H1 (cell line): Measurements from ENCODE around the gene IFIT2. TPM values are rescaled to one million over a fixed set of nuclear protein-coding genes. Genes with fewer than 3 reads are reported as not detected.

Experiments used
- CTCF ChIA-PET: fragments of 300-600 bp; sonication (Branson Sonifier 250); formaldehyde crosslinking; loops from one replicate; lab custom pipeline; 2021; ENCODE audit not compliant: partially characterized antibody; lab: Charles Lee
- POLR2A ChIA-PET: fragments of 300-600 bp; sonication (Branson Sonifier 250); formaldehyde crosslinking; loops from one replicate; lab custom pipeline; 2021; ENCODE audit warnings: inconsistent platforms; ENCODE audit not compliant: partially characterized antibody; lab: Charles Lee
- DNase-seq, 2 experiments: peaks; one replicate each; pipeline versions ENCODE4 v3.0.0 to v3.0.0-alpha.2; 2010 to 2022; ENCODE audit warnings: low spot score in 2 of 2, low read depth in 1 of 2, mixed read lengths in 1 of 2
- FAIRE-seq: peaks from 2 replicates; lab custom pipeline; 2011; peaks lifted over from hg19 to GRCh38; lab: Jason Lieb, UNC
- H2AFZ ChIP-seq: 2 replicates; pipeline ENCODE4 v1.8.1; 2012; ENCODE audit warnings: low read length, inconsistent platforms
- H2AK5ac ChIP-seq: 2 replicates; pipeline ENCODE4 v1.6.1; 2013; ENCODE audit warnings: low read depth, low read length
- H2BK120ac ChIP-seq: replicated peaks from 2 replicates; pipeline ENCODE3; 2013; ENCODE audit warnings: low read depth, low read length, inconsistent platforms
- H2BK12ac ChIP-seq: 2 replicates; pipeline ENCODE4 v1.6.1; 2013; ENCODE audit warnings: low read depth, low read length
- H2BK15ac ChIP-seq: 2 replicates; pipeline ENCODE4 v1.6.1; 2013; ENCODE audit warnings: low read length
- H2BK20ac ChIP-seq: 2 replicates; pipeline ENCODE4 v1.6.1; 2013; ENCODE audit warnings: low read length
- H2BK5ac ChIP-seq: 2 replicates; pipeline ENCODE4 v1.6.1; 2013; ENCODE audit warnings: low read depth, low read length
- H3K14ac ChIP-seq: 2 replicates; pipeline ENCODE4 v1.6.1; 2013; ENCODE audit warnings: inconsistent platforms; ENCODE audit not compliant: insufficient read length
- H3K18ac ChIP-seq: 2 replicates; pipeline ENCODE4 v1.6.1; 2013; ENCODE audit warnings: low read length; ENCODE audit errors: extremely low read depth
- H3K23ac ChIP-seq: 2 replicates; pipeline ENCODE4 v1.6.1; 2013; ENCODE audit warnings: inconsistent platforms; ENCODE audit not compliant: insufficient read length
- H3K23me2 ChIP-seq: 2 replicates; pipeline ENCODE4 v1.6.1; 2013; ENCODE audit warnings: low read depth, low read length
- H3K27ac ChIP-seq: 2 replicates; pipeline ENCODE4 v1.6.1; 2011; ENCODE audit warnings: low read depth, low read length, inconsistent platforms
- H3K27me3 ChIP-seq, 4 experiments: replicated peaks in 1 of 4; 1 replicate in 1 of 4; 2 replicates in 3 of 4; pipeline versions ENCODE4 v1.6.1 to v1.8.1; 2011 to 2013; ENCODE audit warnings: low read length in 3 of 4, mild to moderate bottlenecking in 3 of 4, inconsistent platforms in 2 of 4, mixed read lengths in 2 of 4, moderate library complexity in 1 of 4; ENCODE audit not compliant: control insufficient read depth in 3 of 4, insufficient read depth in 3 of 4; ENCODE audit errors: extremely low read depth in 1 of 4
- H3K36me3 ChIP-seq, 4 experiments: 2 replicates each; pipeline versions ENCODE4 v1.6.1 to v1.8.1; 2011 to 2013; ENCODE audit warnings: mild to moderate bottlenecking in 4 of 4, low read length in 3 of 4, moderate library complexity in 2 of 4, control low read depth in 1 of 4, inconsistent platforms in 1 of 4; ENCODE audit not compliant: insufficient read depth in 4 of 4, control insufficient read depth in 2 of 4
- H3K4ac ChIP-seq: replicated peaks from 2 replicates; pipeline ENCODE3; 2013; ENCODE audit warnings: low read length, low read depth, mixed read lengths, inconsistent platforms; ENCODE audit not compliant: insufficient read length
- H3K4me1 ChIP-seq, 4 experiments: replicated peaks in 1 of 4; 1 replicate in 1 of 4; 2 replicates in 3 of 4; pipeline versions ENCODE4 v1.6.1 to v1.8.1; 2011 to 2013; ENCODE audit warnings: low read length in 3 of 4, inconsistent platforms in 2 of 4, mixed read lengths in 1 of 4; ENCODE audit not compliant: insufficient read depth in 4 of 4, control insufficient read depth in 3 of 4
- H3K4me2 ChIP-seq, 2 experiments: 2 replicates each; pipeline versions ENCODE4 v1.6.1 to v1.8.1; 2011 to 2013; ENCODE audit warnings: low read depth in 2 of 2, low read length in 2 of 2, control low read depth in 1 of 2, inconsistent platforms in 1 of 2, mild to moderate bottlenecking in 1 of 2; ENCODE audit not compliant: insufficient read depth in 1 of 2
- H3K4me3 ChIP-seq, 4 experiments: fragments of 200-600, 300-600 bp in 1 of 4; sonication (generic), shearing (Covaris generic), sonication (Bioruptor Twin) in 1 of 4; 2 replicates each; pipeline versions ENCODE4 v1.5.1 to v1.8.1; 2011 to 2016; ENCODE audit warnings: low read length in 4 of 4, low read depth in 3 of 4, control low read depth in 2 of 4, inconsistent platforms in 2 of 4, mild to moderate bottlenecking in 2 of 4, mixed read lengths in 1 of 4, moderate library complexity in 1 of 4; ENCODE audit not compliant: insufficient read depth in 2 of 4; ENCODE audit errors: extremely low read depth in 1 of 4
- H3K56ac ChIP-seq: replicated peaks from 2 replicates; pipeline ENCODE3; 2013; ENCODE audit warnings: low read depth, mild to moderate bottlenecking, mixed read lengths, low read length, inconsistent platforms; ENCODE audit not compliant: insufficient read length
- H3K79me1 ChIP-seq: 2 replicates; pipeline ENCODE4 v1.6.1; 2013; ENCODE audit warnings: low read depth, low read length, control low read depth
- H3K79me2 ChIP-seq, 2 experiments: 2 replicates each; pipeline versions ENCODE4 v1.6.1 to v1.8.1; 2012 to 2013; ENCODE audit warnings: low read length in 2 of 2, mild to moderate bottlenecking in 2 of 2, inconsistent platforms in 1 of 2; ENCODE audit not compliant: insufficient read depth in 2 of 2, control insufficient read depth in 1 of 2
- H3K9ac ChIP-seq, 4 experiments: replicated peaks in 1 of 4; 1 replicate in 1 of 4; 2 replicates in 3 of 4; pipeline versions ENCODE4 v1.6.1 to v1.8.1; 2011 to 2013; ENCODE audit warnings: low read depth in 3 of 4, low read length in 3 of 4, control low read depth in 2 of 4, mild to moderate bottlenecking in 2 of 4, moderate library complexity in 2 of 4, inconsistent platforms in 1 of 4; ENCODE audit errors: extremely low read depth in 1 of 4
- H3K9me3 ChIP-seq, 2 experiments: 2 replicates each; pipeline versions ENCODE4 v1.6.1 to v1.8.1; 2012 to 2013; ENCODE audit warnings: mild to moderate bottlenecking in 2 of 2, moderate library complexity in 2 of 2, control low read depth in 1 of 2, inconsistent platforms in 1 of 2, low read depth in 1 of 2, low read length in 1 of 2, mixed read lengths in 1 of 2; ENCODE audit not compliant: insufficient read depth in 2 of 2
- H4K20me1 ChIP-seq, 2 experiments: replicated peaks in 1 of 2; 2 replicates each; pipeline versions ENCODE3 to v1.8.1; 2011 to 2013; ENCODE audit warnings: inconsistent platforms in 2 of 2, low read length in 2 of 2, mild to moderate bottlenecking in 1 of 2; ENCODE audit not compliant: insufficient read depth in 2 of 2, control insufficient read depth in 1 of 2
- H4K5ac ChIP-seq: 2 replicates; pipeline ENCODE4 v1.6.1; 2013; ENCODE audit warnings: low read length, low read depth, mixed read lengths, inconsistent platforms; ENCODE audit not compliant: insufficient read length
- H4K8ac ChIP-seq: 2 replicates; pipeline ENCODE4 v1.8.0; 2013; ENCODE audit warnings: mild to moderate bottlenecking, moderate library complexity, low read length, inconsistent platforms; ENCODE audit not compliant: insufficient read depth; ENCODE audit errors: extremely low read depth
- H4K91ac ChIP-seq: replicated peaks from 2 replicates; pipeline ENCODE3; 2013; ENCODE audit warnings: low read length, mixed read lengths, inconsistent platforms; ENCODE audit not compliant: insufficient read length
- ATF3 ChIP-seq: IDR thresholded peaks from 2 replicates; pipeline ENCODE4 v1.6.1; 2011; ENCODE audit warnings: low read depth, mild to moderate bottlenecking, low read length; ENCODE audit not compliant: insufficient read depth
- BACH1 ChIP-seq: IDR thresholded peaks from 2 replicates; pipeline ENCODE4 v1.6.1; 2012; ENCODE audit warnings: low read length, improper control_type of control experiment
- CBX8 ChIP-seq: fragments of 300-800, 300-1000 bp; sonication (generic); IDR thresholded peaks from 2 replicates; pipeline ENCODE4 v1.7.1; 2016; ENCODE audit warnings: low read depth, low read length, borderline replicate concordance
- EGR1 ChIP-seq: IDR thresholded peaks from 2 replicates; pipeline ENCODE4 v1.6.1; 2011; ENCODE audit warnings: low read depth, low read length, borderline replicate concordance
- HDAC2 ChIP-seq, 2 experiments: fragments of 300-600 bp in 1 of 2; sonication (generic) in 1 of 2; IDR thresholded peaks; 2 replicates each; pipeline ENCODE4 v1.6.1; 2011 to 2012; ENCODE audit warnings: low read depth in 2 of 2, low read length in 2 of 2, mild to moderate bottlenecking in 2 of 2, moderate library complexity in 2 of 2, borderline replicate concordance in 1 of 2, inconsistent platforms in 1 of 2
- HDAC6 ChIP-seq: IDR thresholded peaks from one replicate; pipeline ENCODE4 v1.7.1; 2012; ENCODE audit warnings: low read depth, mild to moderate bottlenecking, inconsistent platforms, low read length, moderate library complexity
- MAX ChIP-seq: IDR thresholded peaks from 2 replicates; pipeline ENCODE4 v1.6.1; 2012; ENCODE audit warnings: inconsistent platforms
- NANOG ChIP-seq: IDR thresholded peaks from 2 replicates; pipeline ENCODE4 v1.6.1; 2011; ENCODE audit warnings: low read length, low read depth, mild to moderate bottlenecking, inconsistent platforms; ENCODE audit not compliant: insufficient read depth, poor library complexity, severe bottlenecking
- RAD21 ChIP-seq, 2 experiments: IDR thresholded peaks in 1 of 2; conservative IDR thresholded peaks in 1 of 2; 2 replicates each; pipeline ENCODE4 v1.6.1; 2011; ENCODE audit warnings: low read depth in 2 of 2, low read length in 2 of 2, improper control_type of control experiment in 1 of 2, inconsistent platforms in 1 of 2, mild to moderate bottlenecking in 1 of 2, moderate library complexity in 1 of 2
- SIRT6 ChIP-seq: IDR thresholded peaks from one replicate; pipeline ENCODE4 v1.7.1; 2012; ENCODE audit warnings: low read length, inconsistent platforms
- SIX5 ChIP-seq: IDR thresholded peaks from 2 replicates; pipeline ENCODE4 v1.6.1; 2011; ENCODE audit warnings: mild to moderate bottlenecking, low read depth, low read length
- SP4 ChIP-seq: IDR thresholded peaks from 2 replicates; pipeline ENCODE4 v1.6.1; 2012; ENCODE audit warnings: low read length, inconsistent platforms
- SRF ChIP-seq: IDR thresholded peaks from 2 replicates; pipeline ENCODE4 v1.6.1; 2011; ENCODE audit warnings: mild to moderate bottlenecking, low read depth, low read length, moderate library complexity
- TCF12 ChIP-seq: IDR thresholded peaks from 2 replicates; pipeline ENCODE4 v1.6.1; 2011; ENCODE audit warnings: low read depth, mild to moderate bottlenecking, low read length
- WGBS, 2 experiments: shearing (Covaris generic) in 1 of 2; methylation state at CpG; one replicate each; pipeline versions ENCODE4 v1.1.6 to v1.1.7; 2013 to 2015; ENCODE audit warnings: low lambda C conversion rate in 2 of 2, mixed read lengths in 2 of 2, inconsistent platforms in 1 of 2, low coverage in 1 of 2, missing lambda C conversion rate in 1 of 2; ENCODE audit not compliant: insufficient replicate concordance in 2 of 2, insufficient coverage in 1 of 2, insufficient read length in 1 of 2; ENCODE audit errors: extremely low coverage in 1 of 2, missing lambda C conversion rate in 1 of 2; 5-methylcytosine and 5-hydroxymethylcytosine counted together
- polyA plus RNA-seq, 7 experiments: library from polyadenylated mRNA; depleted of rRNA in 3 of 7; stranded (reverse) in 5 of 7; unstranded in 2 of 7; fragments of >200 nt in 5 of 7; fragments of 200-250 nt in 2 of 7; gene quantifications; 1 replicate in 5 of 7; 2 replicates in 1 of 7; 4 replicates in 1 of 7; pipeline versions ENCODE4 v1.2.1 to v1.2.3, GENCODE V29; 2011 to 2013; ENCODE audit warnings: missing spikeins in 2 of 7, mixed read lengths in 2 of 7
- total RNA-seq: library from RNA; stranded (reverse); fragmentation: NEBNext Ultra II Directional; extraction: Animal tissue kit (Norgen Biotek cat#: 25700); gene quantifications from 2 replicates; pipeline ENCODE4 v1.2.1, GENCODE V29; 2021

The IFIT2 gene
- total and polyA plus RNA-seq, 2 of the 8 experiments (the other 6 are each of a cell fraction or from before 2014, with no cell fraction given): 0.03 to 0.35 TPM

- H3K9me3 ChIP-seq: no peaks in the 10 kb centered on the region
- peak overlapping the region; percentile 87 for H2BK20ac ChIP-seq
- H2AK5ac ChIP-seq: 0 out of 2 replicates have a peak overlapping the region, but pooled peaks have one; percentile 17
- H3K79me1 ChIP-seq: no peaks in the 10 kb centered on the region
- 0 out of 2 replicates have a peak, but pooled peaks cover 3% of the 10 kb centered on the region for H3K23me2 ChIP-seq
- FAIRE-seq (no peak), DNase-seq (no peak)
- H4K5ac ChIP-seq: no peak overlapping the region
- H2BK12ac ChIP-seq: no peak overlapping the region
- peaks cover 7 to 26% (median 10%) of the 10 kb centered on the region in 4 experiments; a peak in 6 of 7 replicates for H3K4me1 ChIP-seq
- no peak overlapping the region for H3K27ac ChIP-seq
- ChIA-PET POLR2A (no interaction called here), CTCF (no interaction called here)
- peak overlapping the region; percentile 93 for H2BK120ac ChIP-seq
- no peak overlapping the region for H3K56ac ChIP-seq
- H4K91ac ChIP-seq: no peak overlapping the region
- no peak overlapping the region for H2BK15ac ChIP-seq
- no peaks in the 10 kb centered on the region for H3K79me2 ChIP-seq
- 81% methylated on average over 2 of the region's 2 CpGs; no CpG with 5 or more reads in 1 of the 2 experiments for WGBS, 2 experiments
- no peak overlapping the region for H4K8ac ChIP-seq
- H3K18ac ChIP-seq: no peak overlapping the region
- H3K4me3 ChIP-seq: no peak overlapping the region
- H3K14ac ChIP-seq: no peak overlapping the region
- H3K36me3 ChIP-seq: no peaks in the 10 kb centered on the region
- no peaks in the 10 kb centered on the region for H3K27me3 ChIP-seq
- H2BK5ac ChIP-seq: peak overlapping the region; percentile 73; the same call in 1 of the 2 replicates
- no peak overlapping the region for H3K23ac ChIP-seq
- no peak overlapping the region for H3K4ac ChIP-seq
- H4K20me1 ChIP-seq: no peaks in the 10 kb centered on the region
- no peak overlapping the region for H2AFZ ChIP-seq
- H3K4me2 ChIP-seq: no peak overlapping the region
- H3K9ac ChIP-seq: no peak overlapping the region
- TF ChIP-seq HDAC2 (IDR thresholded peaks at IDR 0.05; ENCODE audit: borderline replicate concordance in 1 of 2, low read depth in 2 of 2, low read length in 2 of 2) (no peak), TCF12 (no peak), EGR1 (no peak), ATF3 (no peak), MAX (no peak), NANOG (no peak), SIX5 (no peak), BACH1 (no peak), HDAC6 (no peak), CBX8 (no peak), SIRT6 (no peak), RAD21 (IDR thresholded peaks at IDR 0.05 in 1 of 2, conservative IDR thresholded peaks at IDR 0.05 in 1 of 2; ENCODE audit: low read depth in 2 of 2, low read length in 2 of 2) (no peak), SRF (no peak), SP4 (no peak)
These were observed 27.3 kb downstream of the IFIT2 start for GRCh38 chr10:89329151-89329550.
